ENCODE measurements around the gene DYNLT4. TPM values are rescaled to one million over a fixed set of nuclear protein-coding genes. Genes with fewer than 3 reads are reported as not detected.

Gene DYNLT4
- total RNA-seq, 1 experiment from 2014 or later, result not detected

GRCh38 chr1:44810101-44810761 is 3.1 kb upstream of the DYNLT4 start:
- ChIA-PET POLR2A (interaction anchor here (0.6 to 1.7 kb wide), 3 partner anchors 9 to 492 kb away, joined by 6 to 8 read pairs (median 7); no protein-coding TSS in a partner anchor), CTCF (interaction anchor here (0.7 kb wide), 1 partner anchor 19 kb away, joined by 10 read pairs; no protein-coding TSS in a partner anchor)
- intact Hi-C loops (cut with micrococcal nuclease; ENCODE audit: unreplicated experiment) (loop anchor here (10.0 kb wide), 1 partner anchor 75 kb away; the partner anchor contains the start of genes KIF2C and RNU5D-1), in situ Hi-C loops (cut with HindIII; ENCODE audit: low pct_unique_long_range_greater_than_20kb, low sequenced_read_pairs) (no loop called here)
- Histone ChIP-seq H3K4me1 (ENCODE audit: control insufficient read depth, insufficient read depth, low read length) (peaks cover 52% of the 10 kb centered on the region), H3K36me3 (ENCODE audit: control insufficient read depth, insufficient read depth, low read length) (no peaks in the 10 kb centered on the region), H3K27me3 (ENCODE audit: control insufficient read depth, insufficient read depth, low read length) (no peaks in the 10 kb centered on the region), H3K9me3 (ENCODE audit: control insufficient read depth, insufficient read depth, low read depth, low read length) (no peaks in the 10 kb centered on the region), H3K4me3 (ENCODE audit: low read depth in 2 of 2, low read length in 2 of 2) (no peak overlapping the region), H3K27ac (ENCODE audit: low read length) (peak overlapping the region; percentile 63)
- ATAC-seq (no peak; the same call in 1 of the 2 replicates), DNase-seq (ENCODE audit: low read depth, low spot score) (no peak)
- BruUV-seq (replicated peaks), result no TSS peak
- TF ChIP-seq POLR2AphosphoS5 (IDR thresholded peaks at IDR 0.05; ENCODE audit: low read depth, low read length) (no peak), CTCF (IDR thresholded peaks at IDR 0.05) (no peak), SIN3A (IDR thresholded peaks at IDR 0.05; ENCODE audit: borderline replicate concordance, insufficient read depth, low read depth, low read length) (no peak), TCF7L2 (IDR thresholded peaks at IDR 0.05; ENCODE audit: low read depth, low read length) (no peak), REST (IDR thresholded peaks at IDR 0.05; ENCODE audit: insufficient read depth in 1 of 2, low read depth in 2 of 2, low read length in 1 of 2) (no peak)

GRCh38 chr1:44808938-44809917 is 2.1 kb upstream of the DYNLT4 start:
- in situ Hi-C loops (cut with HindIII; ENCODE audit: low pct_unique_long_range_greater_than_20kb, low sequenced_read_pairs) (no loop called here), intact Hi-C loops (cut with micrococcal nuclease; ENCODE audit: unreplicated experiment) (no loop called here)
- peaks cover 47% of the 10 kb centered on the region for H3K4me1 ChIP-seq (ENCODE audit: control insufficient read depth, insufficient read depth, low read length)
- no peaks in the 10 kb centered on the region for H3K9me3 ChIP-seq (ENCODE audit: control insufficient read depth, insufficient read depth, low read depth, low read length)
- TF ChIP-seq REST (IDR thresholded peaks at IDR 0.05; ENCODE audit: insufficient read depth in 1 of 2, low read depth in 2 of 2, low read length in 1 of 2), result no peak
- no peak for TF ChIP-seq SIN3A (IDR thresholded peaks at IDR 0.05; ENCODE audit: borderline replicate concordance, insufficient read depth, low read depth, low read length)
- no peak for TF ChIP-seq POLR2AphosphoS5 (IDR thresholded peaks at IDR 0.05; ENCODE audit: low read depth, low read length)
- no peak for TF ChIP-seq CTCF (IDR thresholded peaks at IDR 0.05)
- no peak for TF ChIP-seq TCF7L2 (IDR thresholded peaks at IDR 0.05; ENCODE audit: low read depth, low read length)
- no TSS peak for BruUV-seq (replicated peaks)
- CTCF ChIA-PET, result interaction anchor here (0.5 to 1.2 kb wide), 3 partner anchors 15 to 78 kb away, joined by 3 to 5 read pairs (median 4); partner anchors contain the start of gene RNU5D-1
- POLR2A ChIA-PET, result interaction anchor here (0.8 to 1.7 kb wide), 2 partner anchors 10 to 79 kb away, joined by 7 to 8 read pairs; partner anchors contain the start of gene RNU5D-1
- ATAC-seq (no peak), DNase-seq (ENCODE audit: low read depth, low spot score) (no peak)
- H3K27ac ChIP-seq (ENCODE audit: low read length), result peak overlapping the region; percentile 94
- H3K36me3 ChIP-seq (ENCODE audit: control insufficient read depth, insufficient read depth, low read length), result no peaks in the 10 kb centered on the region
- H3K27me3 ChIP-seq (ENCODE audit: control insufficient read depth, insufficient read depth, low read length), result no peaks in the 10 kb centered on the region
- H3K4me3 ChIP-seq (ENCODE audit: low read depth in 2 of 2, low read length in 2 of 2), result no peak overlapping the region; a peak in 1 of 4 replicates
